ENCODE data around the gene ZP4. TPM values are rescaled to one million over a fixed set of nuclear protein-coding genes. Genes with fewer than 3 reads are reported as not detected.
A peak's percentile ranks its signal among the peaks of the same experiment; 100 is the strongest.

ZP4 gene
- total and polyA plus RNA-seq, 2 of the 13 experiments (the other 11 are each of a cell fraction or from before 2014, with no cell fraction given): not detected

DNA sequence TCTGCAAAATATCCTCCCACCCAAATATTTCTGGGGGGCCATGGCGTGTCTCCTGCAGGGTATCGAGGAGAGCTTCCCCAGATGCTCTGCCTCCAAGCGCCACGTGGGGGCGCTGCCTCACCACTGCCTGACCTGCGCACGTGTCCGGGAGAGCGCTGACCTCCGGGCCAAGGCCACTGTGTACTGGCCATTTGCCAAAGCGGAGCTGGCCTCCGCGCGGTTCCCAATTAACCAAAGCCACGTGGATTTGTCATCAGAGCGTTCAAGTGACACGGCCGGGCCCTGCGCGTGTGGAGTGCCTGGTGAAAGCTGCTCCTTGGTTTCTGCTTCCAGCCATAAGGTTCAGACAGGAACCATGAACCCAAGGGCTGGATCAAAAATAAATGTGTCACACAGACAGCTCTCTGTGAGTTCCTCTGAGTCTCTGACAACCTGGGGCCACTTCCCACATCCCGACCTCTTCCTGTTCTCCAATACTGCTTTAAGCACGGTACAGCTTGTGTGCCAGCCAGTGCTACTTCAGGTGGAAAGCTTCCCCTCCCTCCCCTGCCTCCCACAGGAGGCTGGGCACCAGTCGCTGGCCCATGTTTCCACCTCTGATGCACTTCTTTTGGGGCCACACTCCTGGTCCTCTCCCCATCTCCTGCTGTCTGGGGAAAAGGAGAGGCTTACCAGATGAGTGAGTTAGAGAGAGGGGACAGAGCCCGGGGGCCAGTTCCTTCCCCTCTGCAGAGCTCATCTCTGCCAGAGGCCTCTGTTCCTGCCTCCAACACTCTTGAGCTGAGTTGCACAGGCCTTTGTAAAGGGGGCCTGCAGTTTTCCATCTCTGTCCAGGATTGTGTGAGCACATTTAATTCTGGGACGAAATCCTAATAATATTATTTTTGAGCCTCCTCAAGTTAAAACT, 26.1 kb downstream of the ZP4 start (continued):
- TF ChIP-seq, protein P1, sequence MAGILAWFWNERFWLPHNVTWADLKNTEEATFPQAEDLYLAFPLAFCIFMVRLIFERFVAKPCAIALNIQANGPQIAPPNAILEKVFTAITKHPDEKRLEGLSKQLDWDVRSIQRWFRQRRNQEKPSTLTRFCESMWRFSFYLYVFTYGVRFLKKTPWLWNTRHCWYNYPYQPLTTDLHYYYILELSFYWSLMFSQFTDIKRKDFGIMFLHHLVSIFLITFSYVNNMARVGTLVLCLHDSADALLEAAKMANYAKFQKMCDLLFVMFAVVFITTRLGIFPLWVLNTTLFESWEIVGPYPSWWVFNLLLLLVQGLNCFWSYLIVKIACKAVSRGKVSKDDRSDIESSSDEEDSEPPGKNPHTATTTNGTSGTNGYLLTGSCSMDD (CRISPR knock-in tag; IDR thresholded peaks at IDR 0.05): no peak
- TF ChIP-seq KDM3A (CRISPR knock-in tag; IDR thresholded peaks at IDR 0.05; ENCODE audit: low read depth) (peak; percentile 70; the same call in 1 of the 2 replicates), TAF15 (IDR thresholded peaks at IDR 0.05; ENCODE audit: low read depth, low read length, poor library complexity, severe bottlenecking) (no peak), FOXK1 (CRISPR knock-in tag; IDR thresholded peaks at IDR 0.05; ENCODE audit: borderline replicate concordance, low read depth) (peak; percentile 31; the same call in 1 of the 2 replicates), ZNF225 (CRISPR knock-in tag; IDR thresholded peaks at IDR 0.05) (no peak), ZBTB3 (CRISPR knock-in tag; IDR thresholded peaks at IDR 0.05; ENCODE audit: borderline replicate concordance, low read depth) (no peak), ZEB1 (IDR thresholded peaks at IDR 0.05; ENCODE audit: insufficient replicate concordance, low read depth) (no peak), SCMH1 (CRISPR knock-in tag; IDR thresholded peaks at IDR 0.05; ENCODE audit: borderline replicate concordance) (no peak), RBM22 (optimal IDR thresholded peaks at IDR 0.05; ENCODE audit: low read length) (no peak)
- TF ChIP-seq, protein P2, sequence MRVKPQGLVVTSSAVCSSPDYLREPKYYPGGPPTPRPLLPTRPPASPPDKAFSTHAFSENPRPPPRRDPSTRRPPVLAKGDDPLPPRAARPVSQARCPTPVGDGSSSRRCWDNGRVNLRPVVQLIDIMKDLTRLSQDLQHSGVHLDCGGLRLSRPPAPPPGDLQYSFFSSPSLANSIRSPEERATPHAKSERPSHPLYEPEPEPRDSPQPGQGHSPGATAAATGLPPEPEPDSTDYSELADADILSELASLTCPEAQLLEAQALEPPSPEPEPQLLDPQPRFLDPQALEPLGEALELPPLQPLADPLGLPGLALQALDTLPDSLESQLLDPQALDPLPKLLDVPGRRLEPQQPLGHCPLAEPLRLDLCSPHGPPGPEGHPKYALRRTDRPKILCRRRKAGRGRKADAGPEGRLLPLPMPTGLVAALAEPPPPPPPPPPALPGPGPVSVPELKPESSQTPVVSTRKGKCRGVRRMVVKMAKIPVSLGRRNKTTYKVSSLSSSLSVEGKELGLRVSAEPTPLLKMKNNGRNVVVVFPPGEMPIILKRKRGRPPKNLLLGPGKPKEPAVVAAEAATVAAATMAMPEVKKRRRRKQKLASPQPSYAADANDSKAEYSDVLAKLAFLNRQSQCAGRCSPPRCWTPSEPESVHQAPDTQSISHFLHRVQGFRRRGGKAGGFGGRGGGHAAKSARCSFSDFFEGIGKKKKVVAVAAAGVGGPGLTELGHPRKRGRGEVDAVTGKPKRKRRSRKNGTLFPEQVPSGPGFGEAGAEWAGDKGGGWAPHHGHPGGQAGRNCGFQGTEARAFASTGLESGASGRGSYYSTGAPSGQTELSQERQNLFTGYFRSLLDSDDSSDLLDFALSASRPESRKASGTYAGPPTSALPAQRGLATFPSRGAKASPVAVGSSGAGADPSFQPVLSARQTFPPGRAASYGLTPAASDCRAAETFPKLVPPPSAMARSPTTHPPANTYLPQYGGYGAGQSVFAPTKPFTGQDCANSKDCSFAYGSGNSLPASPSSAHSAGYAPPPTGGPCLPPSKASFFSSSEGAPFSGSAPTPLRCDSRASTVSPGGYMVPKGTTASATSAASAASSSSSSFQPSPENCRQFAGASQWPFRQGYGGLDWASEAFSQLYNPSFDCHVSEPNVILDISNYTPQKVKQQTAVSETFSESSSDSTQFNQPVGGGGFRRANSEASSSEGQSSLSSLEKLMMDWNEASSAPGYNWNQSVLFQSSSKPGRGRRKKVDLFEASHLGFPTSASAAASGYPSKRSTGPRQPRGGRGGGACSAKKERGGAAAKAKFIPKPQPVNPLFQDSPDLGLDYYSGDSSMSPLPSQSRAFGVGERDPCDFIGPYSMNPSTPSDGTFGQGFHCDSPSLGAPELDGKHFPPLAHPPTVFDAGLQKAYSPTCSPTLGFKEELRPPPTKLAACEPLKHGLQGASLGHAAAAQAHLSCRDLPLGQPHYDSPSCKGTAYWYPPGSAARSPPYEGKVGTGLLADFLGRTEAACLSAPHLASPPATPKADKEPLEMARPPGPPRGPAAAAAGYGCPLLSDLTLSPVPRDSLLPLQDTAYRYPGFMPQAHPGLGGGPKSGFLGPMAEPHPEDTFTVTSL (CRISPR knock-in tag; IDR thresholded peaks at IDR 0.05; ENCODE audit: borderline replicate concordance): peak; percentile 64; the same call in 1 of the 2 replicates
- TF ChIP-seq, protein P3, sequence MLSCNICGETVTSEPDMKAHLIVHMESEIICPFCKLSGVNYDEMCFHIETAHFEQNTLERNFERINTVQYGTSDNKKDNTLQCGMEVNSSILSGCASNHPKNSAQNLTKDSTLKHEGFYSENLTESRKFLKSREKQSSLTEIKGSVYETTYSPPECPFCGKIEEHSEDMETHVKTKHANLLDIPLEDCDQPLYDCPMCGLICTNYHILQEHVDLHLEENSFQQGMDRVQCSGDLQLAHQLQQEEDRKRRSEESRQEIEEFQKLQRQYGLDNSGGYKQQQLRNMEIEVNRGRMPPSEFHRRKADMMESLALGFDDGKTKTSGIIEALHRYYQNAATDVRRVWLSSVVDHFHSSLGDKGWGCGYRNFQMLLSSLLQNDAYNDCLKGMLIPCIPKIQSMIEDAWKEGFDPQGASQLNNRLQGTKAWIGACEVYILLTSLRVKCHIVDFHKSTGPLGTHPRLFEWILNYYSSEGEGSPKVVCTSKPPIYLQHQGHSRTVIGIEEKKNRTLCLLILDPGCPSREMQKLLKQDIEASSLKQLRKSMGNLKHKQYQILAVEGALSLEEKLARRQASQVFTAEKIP (CRISPR knock-in tag; IDR thresholded peaks at IDR 0.05; ENCODE audit: borderline replicate concordance): no peak
- TF ChIP-seq, protein P4, sequence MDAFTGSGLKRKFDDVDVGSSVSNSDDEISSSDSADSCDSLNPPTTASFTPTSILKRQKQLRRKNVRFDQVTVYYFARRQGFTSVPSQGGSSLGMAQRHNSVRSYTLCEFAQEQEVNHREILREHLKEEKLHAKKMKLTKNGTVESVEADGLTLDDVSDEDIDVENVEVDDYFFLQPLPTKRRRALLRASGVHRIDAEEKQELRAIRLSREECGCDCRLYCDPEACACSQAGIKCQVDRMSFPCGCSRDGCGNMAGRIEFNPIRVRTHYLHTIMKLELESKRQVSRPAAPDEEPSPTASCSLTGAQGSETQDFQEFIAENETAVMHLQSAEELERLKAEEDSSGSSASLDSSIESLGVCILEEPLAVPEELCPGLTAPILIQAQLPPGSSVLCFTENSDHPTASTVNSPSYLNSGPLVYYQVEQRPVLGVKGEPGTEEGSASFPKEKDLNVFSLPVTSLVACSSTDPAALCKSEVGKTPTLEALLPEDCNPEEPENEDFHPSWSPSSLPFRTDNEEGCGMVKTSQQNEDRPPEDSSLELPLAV (CRISPR knock-in tag; conservative IDR thresholded peaks at IDR 0.05; ENCODE audit: low read depth): no peak
- TF ChIP-seq, protein P5, sequence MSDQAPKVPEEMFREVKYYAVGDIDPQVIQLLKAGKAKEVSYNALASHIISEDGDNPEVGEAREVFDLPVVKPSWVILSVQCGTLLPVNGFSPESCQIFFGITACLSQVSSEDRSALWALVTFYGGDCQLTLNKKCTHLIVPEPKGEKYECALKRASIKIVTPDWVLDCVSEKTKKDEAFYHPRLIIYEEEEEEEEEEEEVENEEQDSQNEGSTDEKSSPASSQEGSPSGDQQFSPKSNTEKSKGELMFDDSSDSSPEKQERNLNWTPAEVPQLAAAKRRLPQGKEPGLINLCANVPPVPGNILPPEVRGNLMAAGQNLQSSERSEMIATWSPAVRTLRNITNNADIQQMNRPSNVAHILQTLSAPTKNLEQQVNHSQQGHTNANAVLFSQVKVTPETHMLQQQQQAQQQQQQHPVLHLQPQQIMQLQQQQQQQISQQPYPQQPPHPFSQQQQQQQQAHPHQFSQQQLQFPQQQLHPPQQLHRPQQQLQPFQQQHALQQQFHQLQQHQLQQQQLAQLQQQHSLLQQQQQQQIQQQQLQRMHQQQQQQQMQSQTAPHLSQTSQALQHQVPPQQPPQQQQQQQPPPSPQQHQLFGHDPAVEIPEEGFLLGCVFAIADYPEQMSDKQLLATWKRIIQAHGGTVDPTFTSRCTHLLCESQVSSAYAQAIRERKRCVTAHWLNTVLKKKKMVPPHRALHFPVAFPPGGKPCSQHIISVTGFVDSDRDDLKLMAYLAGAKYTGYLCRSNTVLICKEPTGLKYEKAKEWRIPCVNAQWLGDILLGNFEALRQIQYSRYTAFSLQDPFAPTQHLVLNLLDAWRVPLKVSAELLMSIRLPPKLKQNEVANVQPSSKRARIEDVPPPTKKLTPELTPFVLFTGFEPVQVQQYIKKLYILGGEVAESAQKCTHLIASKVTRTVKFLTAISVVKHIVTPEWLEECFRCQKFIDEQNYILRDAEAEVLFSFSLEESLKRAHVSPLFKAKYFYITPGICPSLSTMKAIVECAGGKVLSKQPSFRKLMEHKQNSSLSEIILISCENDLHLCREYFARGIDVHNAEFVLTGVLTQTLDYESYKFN (CRISPR knock-in tag; conservative IDR thresholded peaks at IDR 0.05): peak; percentile 29; the same call in 1 of the 2 replicates

Measured in HepG2 (cell line).